Caco-2 (cell line): ENCODE data around the gene DENND1A. TPM values are rescaled to one million over a fixed set of nuclear protein-coding genes. Genes with fewer than 3 reads are reported as not detected.

Experiments used
- BruUV-seq: library from RNA; stranded (reverse); fragments of 400-500 nt; replicated peaks from 2 replicates; lab custom pipeline; 2021; lab: Mats Ljungman, UMichigan
- CTCF ChIA-PET: fragments of 300-600 bp; sonication (Branson Sonifier 250); formaldehyde crosslinking; loops from one replicate; lab custom pipeline; 2022; ENCODE audit warnings: antibody characterized with exemption; lab: Charles Lee
- POLR2A ChIA-PET: fragments of 300-600 bp; sonication (Branson Sonifier 250); formaldehyde crosslinking; loops from one replicate; lab custom pipeline; 2022; ENCODE audit warnings: antibody characterized with exemption; lab: Charles Lee
- DNase-seq, 2 experiments: peaks; one replicate each; pipeline versions ENCODE4 v3.0.0 to v3.0.0-alpha.2; 2020 to 2022
- H3K27me3 ChIP-seq: replicated peaks from 2 replicates; pipeline ENCODE4 v1.6.0; 2011; ENCODE audit warnings: low read length; ENCODE audit not compliant: control insufficient read depth, insufficient read depth
- H3K36me3 ChIP-seq: 2 replicates; pipeline ENCODE4 v1.5.1; 2011; ENCODE audit warnings: low read length; ENCODE audit not compliant: control insufficient read depth, insufficient read depth
- H3K4me1 ChIP-seq: fragments of 250-450 bp; sonication (Bioruptor Pico); 2 replicates; pipeline ENCODE4 v1.5.1; 2020; ENCODE audit warnings: mild to moderate bottlenecking
- H3K4me3 ChIP-seq: 2 replicates; pipeline ENCODE4 v1.5.1; 2011; ENCODE audit warnings: low read depth, mild to moderate bottlenecking, control low read depth, low read length
- H3K9me3 ChIP-seq: fragments of 250-450 bp; sonication (Bioruptor Pico); 2 replicates; pipeline ENCODE4 v1.5.1; 2020; ENCODE audit warnings: mild to moderate bottlenecking, moderate library complexity
- H3K27ac Mint-ChIP-seq: one replicate; pipeline ENCODE4 v1.8.0; 2022; ENCODE audit warnings: mixed read lengths; ENCODE audit not compliant: unreplicated experiment
- H3K27me3 Mint-ChIP-seq: one replicate; pipeline ENCODE4 v1.8.0; 2022; ENCODE audit warnings: mixed read lengths; ENCODE audit not compliant: insufficient read depth, unreplicated experiment
- H3K36me3 Mint-ChIP-seq: one replicate; pipeline ENCODE4 v1.8.0; 2022; ENCODE audit warnings: mild to moderate bottlenecking, mixed read lengths; ENCODE audit not compliant: insufficient read depth, unreplicated experiment
- H3K4me1 Mint-ChIP-seq: one replicate; pipeline ENCODE4 v1.8.0; 2022; ENCODE audit warnings: low read depth, mixed read lengths; ENCODE audit not compliant: unreplicated experiment
- H3K4me3 Mint-ChIP-seq: one replicate; pipeline ENCODE4 v1.8.0; 2022; ENCODE audit warnings: mild to moderate bottlenecking, moderate library complexity, mixed read lengths; ENCODE audit not compliant: unreplicated experiment
- H3K9me3 Mint-ChIP-seq: one replicate; pipeline ENCODE4 v1.8.0; 2022; ENCODE audit warnings: mixed read lengths; ENCODE audit not compliant: unreplicated experiment
- CTCF ChIP-seq, 2 experiments: fragments of 200-600 bp in 1 of 2; IDR thresholded peaks; 1 replicate in 1 of 2; 2 replicates in 1 of 2; pipeline versions ENCODE4 v1.5.1 to v1.8.0; 2011 to 2022; ENCODE audit warnings: antibody characterized with exemption in 1 of 2, control low read depth in 1 of 2, inconsistent platforms in 1 of 2, low read depth in 1 of 2, low read length in 1 of 2, mild to moderate bottlenecking in 1 of 2, moderate library complexity in 1 of 2; ENCODE audit not compliant: insufficient read depth in 1 of 2, severe bottlenecking in 1 of 2, unreplicated experiment in 1 of 2
- intact Hi-C: fragments of 100-400 bp; cut with micrococcal nuclease; formaldehyde crosslinking; loops from one replicate; pipeline ENCODE4 v1.10.0; 2022; ENCODE audit not compliant: unreplicated experiment
- total RNA-seq: library from RNA; stranded (reverse); gene quantifications from 2 replicates; pipeline ENCODE4 v1.2.3, GENCODE V29; 2022

DENND1A gene
- total RNA-seq, 1 experiment from 2014 or later: 41.6 TPM

- Mint-ChIP-seq H3K4me1 (peaks cover 27% of the 10 kb centered on the region), H3K36me3 (peaks cover 15% of the 10 kb centered on the region), H3K4me3 (no peak overlapping the region), H3K27me3 (no peaks in the 10 kb centered on the region), H3K27ac (peak overlapping the region; percentile 45), H3K9me3 (no peaks in the 10 kb centered on the region)
- intact Hi-C loops: loop anchor here (5.0 kb wide), 1 partner anchor 78 kb away; no protein-coding TSS in a partner anchor
- no peak for DNase-seq
- peaks cover 50% of the 10 kb centered on the region for H3K4me1 ChIP-seq
- POLR2A ChIA-PET: no interaction called here
- no TSS peak for BruUV-seq
- TF ChIP-seq CTCF (IDR thresholded peaks at IDR 0.05; ENCODE audit: insufficient read depth in 1 of 2, low read depth in 1 of 2, low read length in 1 of 2, severe bottlenecking in 1 of 2, unreplicated experiment in 1 of 2): no peak
- H3K27me3 ChIP-seq: no peaks in the 10 kb centered on the region
- H3K9me3 ChIP-seq: no peaks in the 10 kb centered on the region
- no peak overlapping the region for H3K4me3 ChIP-seq
- CTCF ChIA-PET: no interaction called here
- no peaks in the 10 kb centered on the region; the same call in 1 of the 2 replicates for H3K36me3 ChIP-seq
Measured at GRCh38 chr9:123480791-123481190, 449.1 kb downstream of the DENND1A start.

DNA sequence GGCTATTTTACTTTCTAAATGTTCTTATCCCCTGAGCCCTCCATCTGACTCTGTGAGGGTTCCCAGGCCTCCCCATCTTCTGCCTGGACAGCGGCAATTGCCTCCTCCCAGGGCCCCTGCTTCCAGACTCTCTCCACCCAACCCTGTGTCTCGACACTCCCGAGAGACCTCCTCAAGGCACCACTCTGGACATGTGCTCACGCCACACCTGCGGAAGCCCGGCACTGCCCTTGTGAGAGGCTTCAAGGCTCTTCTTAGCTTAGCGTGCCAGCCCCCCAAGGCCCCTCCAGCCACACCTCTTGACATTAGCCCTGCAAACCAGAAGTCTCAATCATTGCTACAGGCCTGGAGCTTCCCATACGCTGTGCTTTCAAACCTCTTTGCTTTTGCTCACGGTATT lies 449.8 kb downstream of the DENND1A start:
- Mint-ChIP-seq H3K36me3 (peaks cover 15% of the 10 kb centered on the region), H3K4me3 (no peak overlapping the region), H3K4me1 (peaks cover 22% of the 10 kb centered on the region), H3K27me3 (no peaks in the 10 kb centered on the region), H3K9me3 (no peaks in the 10 kb centered on the region), H3K27ac (no peak overlapping the region)
- no peak for DNase-seq
- H3K4me3 ChIP-seq: no peak overlapping the region
- ChIA-PET POLR2A (no interaction called here), CTCF (no interaction called here)
- H3K27me3 ChIP-seq: no peaks in the 10 kb centered on the region
- no peak for TF ChIP-seq CTCF (IDR thresholded peaks at IDR 0.05; ENCODE audit: insufficient read depth in 1 of 2, low read depth in 1 of 2, low read length in 1 of 2, severe bottlenecking in 1 of 2, unreplicated experiment in 1 of 2)
- H3K9me3 ChIP-seq: no peaks in the 10 kb centered on the region
- intact Hi-C loops: loop anchor here (5.0 kb wide), 1 partner anchor 78 kb away; no protein-coding TSS in a partner anchor
- H3K36me3 ChIP-seq: no peaks in the 10 kb centered on the region; the same call in 1 of the 2 replicates
- H3K4me1 ChIP-seq: peaks cover 43% of the 10 kb centered on the region
- BruUV-seq: no TSS peak

DNA sequence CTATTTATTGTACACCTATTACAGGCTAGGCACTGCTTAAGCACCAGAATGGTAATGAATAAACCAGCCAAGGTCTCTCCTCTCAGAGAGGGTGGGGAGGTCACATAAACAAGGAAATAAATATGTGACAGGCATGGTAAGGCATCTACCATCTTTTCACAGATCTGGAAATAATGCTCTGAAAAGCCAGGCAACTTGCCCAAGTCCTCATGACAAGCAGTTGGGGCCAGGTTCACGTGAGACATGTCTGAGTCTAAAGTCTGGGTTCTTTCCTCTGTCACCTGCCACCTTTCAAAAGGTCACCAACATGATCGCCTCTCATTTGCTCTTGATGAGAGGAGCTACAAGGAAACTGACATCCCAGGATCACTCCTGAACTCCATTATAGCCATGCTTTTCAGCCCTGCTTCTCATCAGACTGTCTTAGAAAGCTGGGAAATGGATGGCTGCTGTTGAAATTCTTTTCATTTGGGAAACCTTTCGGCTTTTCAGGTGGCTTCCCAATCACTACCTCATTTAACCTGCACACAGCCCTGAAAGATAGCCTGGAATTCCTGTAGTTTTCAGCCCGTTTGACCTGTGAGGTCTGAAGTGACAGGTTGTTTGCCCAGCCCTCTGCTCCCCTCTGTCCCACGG lies 450.8 kb downstream of the DENND1A start:
- Histone ChIP-seq H3K9me3 (no peaks in the 10 kb centered on the region), H3K36me3 (no peaks in the 10 kb centered on the region; the same call in 1 of the 2 replicates), H3K4me1 (peaks cover 33% of the 10 kb centered on the region), H3K4me3 (no peak overlapping the region), H3K27me3 (no peaks in the 10 kb centered on the region)
- Mint-ChIP-seq H3K4me3 (no peak overlapping the region), H3K36me3 (peaks cover 6% of the 10 kb centered on the region), H3K9me3 (no peaks in the 10 kb centered on the region), H3K27me3 (no peaks in the 10 kb centered on the region), H3K4me1 (peaks cover 11% of the 10 kb centered on the region), H3K27ac (no peak overlapping the region)
- intact Hi-C loops: no loop called here
- ChIA-PET CTCF (no interaction called here), POLR2A (no interaction called here)
- TF ChIP-seq CTCF (IDR thresholded peaks at IDR 0.05; ENCODE audit: insufficient read depth in 1 of 2, low read depth in 1 of 2, low read length in 1 of 2, severe bottlenecking in 1 of 2, unreplicated experiment in 1 of 2): no peak
- DNase-seq: no peak
- no TSS peak for BruUV-seq
